ENCODE data around the gene RALBP1.

- TF ChIP-seq POLR2AphosphoS5 (IDR thresholded peaks at IDR 0.05) (no peak), CTCF (IDR thresholded peaks at IDR 0.05) (no peak), POLR2A (IDR thresholded peaks at IDR 0.05; ENCODE audit: low read depth) (no peak), EP300 (IDR thresholded peaks at IDR 0.05) (no peak)
Measured at GRCh38 chr18:9526458-9526857, 51.1 kb downstream of the RALBP1 start.

All from esophagus muscularis mucosa (tissue), 4 donors.